ENCODE measurements around the gene RIOX2. TPM values are rescaled to one million over a fixed set of nuclear protein-coding genes. Genes with fewer than 3 reads are reported as not detected.
A peak's percentile ranks its signal among the peaks of the same experiment; 100 is the strongest.

RIOX2 gene
- total RNA-seq, 1 donor from 2014 or later, result 27.4 TPM

DNA sequence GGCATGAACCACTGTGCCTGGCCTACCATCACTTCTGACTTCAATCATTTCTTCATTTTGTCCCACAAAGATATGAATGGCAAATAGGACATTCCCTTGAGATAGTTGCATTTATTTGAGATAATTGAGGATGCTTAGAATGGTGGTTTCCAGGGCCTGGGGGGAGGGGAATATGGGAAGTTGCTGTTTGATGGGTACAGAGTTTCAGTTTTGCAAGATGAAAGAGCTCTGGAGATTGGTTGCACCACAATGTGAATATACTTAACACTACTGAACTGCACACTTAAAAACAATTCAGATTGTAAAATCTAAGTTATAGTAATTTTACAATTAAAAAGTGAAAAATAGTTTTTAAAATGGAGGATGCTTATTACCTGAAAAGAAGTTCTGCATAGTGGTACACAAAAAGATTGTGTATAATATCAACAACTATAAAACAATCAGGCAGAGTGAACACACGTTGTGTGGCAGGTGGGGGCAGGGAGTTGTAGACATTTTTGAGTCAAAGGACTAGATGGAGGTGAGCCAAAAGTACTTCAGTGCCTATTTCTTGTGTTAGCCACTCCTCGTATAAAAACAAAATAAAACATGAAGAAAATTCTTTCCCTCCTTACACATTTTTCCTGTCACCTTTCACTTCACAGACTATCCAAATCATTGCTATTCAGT is 18.5 kb upstream of the RIOX2 start:
- DNase-seq (ENCODE audit: low read depth, low spot score), result no peak

DNA sequence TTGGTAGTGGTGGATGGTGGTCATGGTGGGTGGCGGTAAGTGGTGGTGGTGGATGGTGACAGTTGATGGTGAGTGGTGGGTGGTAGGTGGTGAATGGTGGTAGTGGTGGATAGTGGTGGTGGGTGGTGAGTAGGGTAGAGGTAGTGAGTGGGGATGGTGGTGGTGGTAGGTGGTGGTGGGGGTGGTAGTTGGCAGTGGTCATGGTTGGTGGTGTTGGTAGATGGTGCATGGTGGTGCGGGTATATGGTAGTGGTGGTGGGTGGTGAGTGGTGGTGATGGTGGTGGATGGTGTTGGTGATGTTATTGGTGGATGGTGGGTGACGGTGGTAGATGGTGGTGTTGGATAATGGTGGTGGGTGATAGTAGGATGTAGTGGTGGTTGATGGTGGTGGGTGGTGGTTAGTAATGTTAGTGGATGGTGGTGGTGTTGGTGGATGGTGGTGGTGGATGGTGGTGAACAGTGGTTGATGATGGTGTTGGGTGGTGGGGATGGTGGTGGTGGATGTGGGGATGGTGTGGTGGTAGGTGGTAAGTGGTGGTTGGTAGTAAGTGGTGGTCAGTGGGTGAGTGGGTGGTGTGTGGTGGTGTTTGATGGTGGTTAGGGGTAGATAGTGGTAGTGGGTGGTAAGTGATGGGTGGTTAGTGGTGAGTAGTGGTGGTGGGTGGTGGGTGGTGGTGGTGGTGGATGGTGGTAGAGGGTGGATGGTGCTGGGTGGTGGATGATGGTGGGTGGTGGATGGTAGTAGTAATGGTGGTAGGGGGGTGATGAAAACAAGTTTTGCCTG is 16.7 kb upstream of the RIOX2 start:
- DNase-seq (ENCODE audit: low read depth, low spot score), result no peak

DNA sequence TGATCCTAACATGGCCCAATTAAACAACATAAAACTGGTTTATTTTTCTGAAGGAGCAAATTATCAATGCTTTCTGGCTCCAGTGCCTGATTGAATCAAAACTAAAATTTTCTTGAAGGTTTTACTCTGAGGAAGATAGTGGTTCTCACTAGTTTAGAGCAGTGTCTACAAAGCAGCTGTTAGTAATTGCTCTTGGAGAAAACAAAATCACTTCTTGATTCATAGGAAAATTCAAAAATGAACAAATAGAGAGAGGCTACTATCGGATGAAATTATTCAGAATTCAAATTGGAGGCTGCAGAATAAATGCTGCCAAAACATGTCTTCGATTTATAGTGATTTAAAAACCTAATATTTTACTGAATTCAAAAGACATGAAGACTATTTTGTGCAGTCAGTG is 15.1 kb upstream of the RIOX2 start:
- no peak for DNase-seq (ENCODE audit: low read depth, low spot score)

DNA sequence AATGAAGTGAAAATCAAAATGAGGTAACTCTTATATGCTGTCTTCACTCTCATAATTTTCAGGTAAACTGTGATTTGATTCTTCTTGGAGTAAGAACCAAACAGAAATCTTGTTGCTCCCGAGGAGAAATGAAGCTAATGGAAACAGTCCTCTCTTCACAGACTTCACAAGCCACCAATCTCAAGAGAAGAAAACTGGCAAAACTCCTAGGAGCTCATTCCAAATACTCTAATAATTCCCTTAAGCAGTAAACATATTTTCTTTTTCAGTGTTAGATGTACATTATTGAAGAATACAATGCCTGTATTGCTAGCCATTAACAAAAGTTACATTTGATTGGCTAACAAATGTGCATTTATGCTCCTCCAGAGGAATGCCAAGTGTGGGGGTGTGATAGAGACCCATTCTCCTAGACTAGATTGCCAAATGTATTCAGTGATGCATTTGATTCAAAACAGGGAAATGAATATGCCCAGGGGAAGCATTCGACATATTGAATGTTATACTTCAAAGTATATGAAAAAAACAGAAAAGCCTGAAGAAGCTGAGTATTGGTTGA is 11.8 kb upstream of the RIOX2 start:
- no peak for DNase-seq (ENCODE audit: low read depth, low spot score)

DNA sequence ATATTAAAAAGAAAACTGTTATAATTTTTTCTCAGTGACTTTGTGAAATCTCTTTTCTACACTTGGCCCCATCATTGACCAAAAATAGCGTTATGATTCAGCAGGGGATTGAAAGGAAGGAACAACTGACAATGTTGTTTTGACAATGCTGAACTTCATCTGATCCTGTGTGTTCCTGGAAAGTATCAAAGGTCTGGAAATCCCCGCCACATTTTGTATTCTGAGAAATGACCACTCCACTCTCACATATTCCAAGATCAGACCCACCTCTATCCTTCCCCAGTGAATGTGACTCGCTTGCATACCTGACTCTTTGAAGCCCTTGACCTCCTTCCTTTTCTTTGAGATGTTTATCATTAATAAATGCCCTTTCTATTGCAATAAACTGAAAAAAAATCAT is 9.7 kb upstream of the RIOX2 start:
- peak; percentile 60 for DNase-seq (ENCODE audit: low read depth, low spot score)

DNA sequence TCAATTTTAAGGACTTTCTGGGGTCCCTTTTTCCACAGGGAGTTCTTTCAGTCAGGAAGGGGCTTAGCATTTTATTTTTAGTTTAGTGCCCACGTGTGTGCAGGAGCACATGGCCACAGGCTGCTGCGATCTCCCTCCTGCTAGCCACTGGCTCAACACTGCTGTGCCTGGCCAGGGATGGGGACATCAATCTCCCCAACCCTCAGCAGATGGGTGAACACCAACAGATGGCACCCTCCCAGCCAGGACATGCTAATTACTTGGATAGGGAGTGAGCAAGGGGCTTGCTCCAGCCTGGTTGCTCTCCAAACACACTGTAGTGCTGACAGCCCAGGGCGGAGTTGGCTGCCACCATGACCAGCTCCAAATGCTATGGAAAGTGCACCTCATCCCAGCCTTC is 7.4 kb upstream of the RIOX2 start:
- DNase-seq (ENCODE audit: low read depth, low spot score), result no peak

DNA sequence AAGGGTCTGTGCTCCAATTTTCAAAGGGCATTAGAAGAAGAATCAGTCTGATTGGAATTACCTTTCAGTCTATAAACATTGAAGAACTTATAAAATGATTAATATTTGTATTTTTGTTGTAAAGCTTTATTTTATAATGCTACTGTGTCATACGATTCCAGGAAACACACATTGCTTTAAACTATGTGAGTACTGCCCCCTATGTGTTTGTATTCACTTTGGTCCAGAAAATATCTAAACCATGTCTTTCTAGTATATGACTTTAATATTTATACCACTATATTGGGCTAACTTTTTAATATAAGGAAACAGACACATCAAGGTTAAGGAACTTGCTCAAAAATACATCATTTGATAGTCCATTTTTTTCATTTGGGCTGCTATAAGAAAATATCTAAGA is 3.2 kb upstream of the RIOX2 start:
- no peak for DNase-seq (ENCODE audit: low read depth, low spot score)

DNA sequence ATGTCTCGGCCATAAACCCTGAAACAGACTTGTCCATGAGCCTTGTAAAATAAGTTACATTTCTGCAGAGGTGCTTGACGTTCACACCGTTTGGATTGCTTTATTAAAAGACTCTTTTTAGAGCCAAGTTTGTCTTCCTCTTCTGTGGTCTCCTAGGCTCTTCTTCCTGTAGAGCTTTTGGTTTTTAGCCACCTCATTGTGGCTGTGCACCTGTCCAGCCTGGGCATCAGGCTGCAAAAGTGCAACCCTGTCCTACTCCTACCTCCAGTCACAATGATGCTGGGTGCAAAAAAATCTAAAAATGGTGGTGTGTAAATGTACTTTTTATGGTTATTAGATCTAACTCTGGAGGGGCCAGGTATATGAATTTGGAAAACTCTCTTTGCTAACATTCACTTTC is 2.8 kb upstream of the RIOX2 start:
- DNase-seq (ENCODE audit: low read depth, low spot score), result no peak

DNA sequence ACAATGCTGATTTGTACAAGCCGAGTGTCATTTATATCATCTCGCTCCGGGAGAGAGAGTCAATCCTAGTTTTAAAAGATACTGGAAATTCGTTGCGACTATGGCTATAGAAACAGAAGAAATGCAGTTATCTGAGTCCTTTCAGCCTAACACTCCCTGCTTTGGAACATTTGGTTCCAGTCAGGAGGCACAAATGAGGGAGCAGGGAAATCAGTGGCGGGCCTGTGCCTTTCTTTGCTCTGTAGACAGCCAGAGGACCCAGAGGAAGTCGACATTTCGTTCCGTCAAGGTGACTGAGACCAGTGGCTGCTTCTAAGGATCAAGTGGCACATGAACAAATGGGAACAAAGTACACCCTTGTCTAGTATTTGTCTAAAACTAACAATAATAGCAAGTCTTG is 745 bp upstream of the RIOX2 start:
- no peak for DNase-seq (ENCODE audit: low read depth, low spot score)

DNA sequence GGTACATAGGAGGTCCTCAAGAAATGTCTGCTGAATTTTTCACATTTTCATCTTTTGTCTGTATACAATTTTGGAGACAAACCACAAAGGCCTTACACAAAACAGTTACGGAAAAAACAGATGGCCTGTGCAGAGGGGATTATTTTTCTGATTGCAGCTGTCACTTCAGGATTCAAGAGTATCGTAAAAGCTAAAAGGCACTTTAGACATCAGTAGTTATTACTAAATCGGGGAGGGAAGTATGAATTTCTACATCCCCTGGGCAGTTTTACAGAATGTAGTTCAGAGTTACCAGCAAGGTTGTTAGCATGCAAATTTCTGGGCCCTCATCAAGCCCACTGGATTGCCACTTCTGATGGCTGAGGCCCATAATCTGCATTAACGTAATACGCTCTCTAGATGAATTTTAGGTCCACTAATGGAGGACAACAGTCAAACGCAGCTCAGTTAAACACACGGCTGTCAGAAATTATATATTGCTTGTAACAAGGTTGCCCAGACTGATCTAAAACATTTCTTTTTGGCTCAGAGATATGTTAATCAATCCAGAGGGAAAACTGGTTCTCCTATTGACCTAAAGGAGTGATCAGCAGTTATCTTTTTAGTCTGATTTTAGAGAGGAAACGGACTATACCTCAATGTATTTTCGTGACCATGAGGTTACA is 1.1 kb downstream of the RIOX2 start:
- no peak for DNase-seq (ENCODE audit: low read depth, low spot score)

DNA sequence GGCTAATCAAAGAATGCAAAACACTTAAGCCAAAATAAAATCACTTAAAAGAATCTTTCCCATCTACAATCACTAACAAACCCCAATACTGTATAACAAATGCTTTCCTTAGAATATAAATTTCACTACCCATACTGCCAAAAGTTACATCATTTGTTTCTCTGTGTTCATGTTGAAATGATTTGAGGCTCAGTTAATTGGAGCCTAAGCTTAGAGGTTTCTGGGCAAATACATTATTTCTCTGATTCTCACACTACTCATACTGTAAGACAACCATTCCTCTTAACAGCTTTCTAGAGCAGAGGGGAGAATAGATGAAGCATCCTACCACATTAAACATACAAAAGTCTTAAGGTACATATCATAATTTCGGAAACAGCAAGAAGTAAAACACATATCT is 2.1 kb downstream of the RIOX2 start:
- no peak for DNase-seq (ENCODE audit: low read depth, low spot score)

DNA sequence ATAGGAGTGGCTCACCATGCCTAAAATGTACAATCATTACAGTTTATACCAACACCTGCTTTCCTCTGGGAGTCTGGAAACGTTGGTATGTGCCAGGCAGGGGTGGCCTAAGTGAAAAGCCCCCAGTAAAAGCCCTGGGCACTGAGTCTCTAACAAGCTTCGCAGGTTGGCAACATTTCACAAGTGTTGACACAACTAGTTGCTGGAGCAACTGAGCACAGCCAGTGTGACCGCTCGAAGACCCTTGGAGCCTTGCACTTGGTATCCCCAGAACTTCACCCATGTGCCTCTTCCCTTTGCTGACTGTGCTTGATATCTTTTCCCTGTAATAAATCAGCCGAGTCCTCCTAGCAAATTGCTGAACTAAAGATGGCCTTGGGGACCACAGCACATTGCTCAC is 2.7 kb downstream of the RIOX2 start:
- DNase-seq (ENCODE audit: low read depth, low spot score), result no peak

DNA sequence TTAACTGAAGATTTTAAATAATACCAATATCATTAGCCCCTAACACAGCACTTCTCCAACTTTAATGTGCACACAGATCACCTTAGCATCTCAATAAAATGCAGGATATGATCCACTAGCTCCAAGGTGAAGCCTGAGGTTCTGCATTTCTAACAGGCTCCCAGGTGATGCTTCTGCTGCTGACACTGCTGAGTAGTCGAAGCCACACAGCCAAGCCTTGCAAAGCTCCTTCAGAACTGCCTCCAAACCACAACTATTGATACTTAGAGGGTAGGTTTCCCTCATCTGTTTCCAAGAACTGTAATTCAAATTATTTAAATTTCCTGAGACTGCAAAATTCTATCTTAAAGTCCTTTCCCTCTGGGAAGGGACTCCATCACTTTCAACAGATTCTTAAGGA is 3.9 kb downstream of the RIOX2 start:
- DNase-seq (ENCODE audit: low read depth, low spot score), result no peak

DNA sequence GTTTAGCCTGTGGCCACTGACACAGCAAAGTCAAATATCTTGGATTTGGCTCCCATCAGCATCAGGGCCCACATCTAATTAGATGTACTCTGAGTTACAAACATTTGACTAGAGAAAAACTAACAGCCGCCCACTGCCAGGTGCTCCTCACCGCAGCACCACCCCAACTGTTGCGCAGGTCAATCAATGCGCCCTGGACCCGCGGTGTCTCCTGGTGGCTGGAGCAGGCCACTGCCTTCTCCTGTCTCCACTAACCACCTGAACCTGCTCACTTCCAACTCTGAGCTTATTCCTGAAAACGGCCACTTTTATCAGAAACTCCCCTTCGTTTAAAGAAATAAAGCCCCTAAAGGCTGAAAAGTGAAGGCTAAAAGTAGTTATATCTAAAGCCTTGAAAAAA is 4.3 kb downstream of the RIOX2 start:
- no peak for DNase-seq (ENCODE audit: low read depth, low spot score)

DNA sequence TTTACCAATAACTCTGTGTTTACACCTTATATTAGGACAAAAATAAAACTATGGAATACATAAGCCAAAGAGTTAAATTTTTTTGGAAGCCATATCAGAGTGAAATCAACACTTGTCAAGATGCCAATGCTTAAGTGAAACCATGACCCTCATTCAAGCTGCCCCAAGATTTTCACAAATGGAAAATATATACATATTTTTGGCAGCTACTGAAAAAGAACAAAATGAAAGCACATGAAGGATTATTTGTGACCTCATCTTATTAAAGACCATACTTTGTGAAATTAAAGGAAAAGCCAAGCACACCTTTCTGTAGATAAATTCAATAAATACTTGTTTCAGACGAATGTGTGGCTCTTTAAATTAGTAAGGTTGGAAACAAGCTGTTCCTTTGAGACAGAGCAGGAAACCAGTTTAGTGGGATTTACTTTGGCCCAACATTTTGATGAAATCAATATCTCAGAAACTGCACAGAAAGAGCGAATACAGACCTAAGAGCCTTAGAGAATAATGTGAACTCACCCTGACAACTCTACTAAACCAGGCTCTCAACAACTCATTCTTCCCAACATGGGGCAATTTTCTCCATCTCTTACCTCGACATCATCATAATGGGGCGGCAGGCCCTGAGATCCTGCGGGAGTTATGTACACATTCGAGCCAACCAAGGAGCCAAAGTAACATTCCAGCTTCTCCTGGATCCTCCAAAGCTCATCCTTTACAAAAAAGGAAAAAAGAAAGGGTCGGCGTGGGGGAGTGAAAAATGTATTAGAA is 11.1 kb downstream of the RIOX2 start:
- no peak for DNase-seq (ENCODE audit: low read depth, low spot score)

DNA sequence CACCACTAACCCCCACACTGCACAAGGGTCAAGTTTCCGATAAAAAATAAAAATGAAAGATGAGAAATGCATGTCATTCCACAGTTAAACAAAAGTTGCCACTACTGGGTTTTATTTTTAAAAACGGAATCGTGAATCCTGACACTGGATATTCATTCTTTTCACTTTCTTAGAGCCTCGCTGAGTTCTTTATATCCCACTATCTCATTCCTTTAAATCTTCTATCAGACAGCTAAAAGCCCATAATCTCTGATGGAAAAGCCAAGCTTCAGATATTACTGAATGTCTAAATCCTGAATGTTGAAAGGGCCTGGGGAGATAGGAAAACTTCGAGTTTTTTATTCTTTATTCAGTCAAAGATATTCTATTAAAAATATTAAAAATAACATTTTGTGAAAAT is 11.7 kb downstream of the RIOX2 start:
- no peak for DNase-seq (ENCODE audit: low read depth, low spot score)

DNA sequence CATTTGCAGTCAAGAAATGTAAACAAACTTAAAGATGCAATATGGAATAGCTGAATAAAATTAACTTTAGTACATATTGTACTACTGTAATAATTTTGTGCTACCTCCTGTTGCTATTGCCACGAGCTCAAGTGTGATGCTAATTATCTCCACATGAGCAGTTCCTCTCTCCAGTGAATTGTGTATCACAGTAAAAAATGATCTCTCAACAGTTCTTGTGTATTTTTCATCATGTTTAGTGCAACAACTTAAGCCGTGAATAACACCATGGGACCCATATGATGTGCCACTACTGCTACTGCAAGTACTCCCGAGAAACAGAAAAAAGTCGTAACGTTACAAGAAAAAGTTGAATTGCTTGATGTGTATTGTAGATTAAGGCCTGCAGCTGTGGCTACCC is 12.4 kb downstream of the RIOX2 start:
- no peak for DNase-seq (ENCODE audit: low read depth, low spot score)

DNA sequence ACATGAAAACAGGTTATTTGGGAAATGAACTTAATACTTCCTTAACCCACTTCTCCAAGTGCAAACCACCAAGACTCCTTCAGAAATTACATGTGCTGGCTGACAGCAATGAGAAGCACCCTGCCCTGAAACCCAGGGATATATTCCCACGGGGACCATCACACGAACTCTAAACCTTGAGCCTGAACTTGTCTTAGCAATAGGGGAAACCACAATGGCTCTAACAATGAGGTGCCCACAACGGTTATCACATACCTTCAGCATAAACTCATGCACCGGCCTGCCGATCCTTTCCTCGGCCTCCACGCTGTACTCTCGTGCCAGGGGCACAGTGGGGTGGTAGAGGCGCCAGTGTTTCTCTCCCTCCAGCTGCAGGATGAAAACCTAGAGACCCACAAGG is 13.4 kb downstream of the RIOX2 start:
- DNase-seq (ENCODE audit: low read depth, low spot score), result no peak

DNA sequence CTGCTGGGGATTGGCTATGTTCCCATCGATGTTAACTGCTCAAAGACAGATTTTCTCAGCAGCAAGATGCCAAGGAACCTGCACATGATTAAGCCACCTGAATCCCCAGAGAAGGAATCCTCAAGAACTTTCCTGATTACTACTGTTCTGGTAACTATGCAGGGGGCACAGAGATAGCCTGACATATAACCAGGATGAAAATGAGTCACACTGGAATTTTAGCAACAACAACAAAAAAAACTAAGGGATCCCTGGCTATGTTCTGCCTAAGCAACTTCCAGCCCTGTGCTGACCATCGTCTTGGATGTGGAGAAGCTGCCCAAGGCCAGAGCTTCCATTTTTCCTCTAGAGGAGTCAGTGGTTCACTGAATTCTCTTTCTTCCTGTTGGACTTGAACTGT is 13.8 kb downstream of the RIOX2 start:
- no peak for DNase-seq (ENCODE audit: low read depth, low spot score)

DNA sequence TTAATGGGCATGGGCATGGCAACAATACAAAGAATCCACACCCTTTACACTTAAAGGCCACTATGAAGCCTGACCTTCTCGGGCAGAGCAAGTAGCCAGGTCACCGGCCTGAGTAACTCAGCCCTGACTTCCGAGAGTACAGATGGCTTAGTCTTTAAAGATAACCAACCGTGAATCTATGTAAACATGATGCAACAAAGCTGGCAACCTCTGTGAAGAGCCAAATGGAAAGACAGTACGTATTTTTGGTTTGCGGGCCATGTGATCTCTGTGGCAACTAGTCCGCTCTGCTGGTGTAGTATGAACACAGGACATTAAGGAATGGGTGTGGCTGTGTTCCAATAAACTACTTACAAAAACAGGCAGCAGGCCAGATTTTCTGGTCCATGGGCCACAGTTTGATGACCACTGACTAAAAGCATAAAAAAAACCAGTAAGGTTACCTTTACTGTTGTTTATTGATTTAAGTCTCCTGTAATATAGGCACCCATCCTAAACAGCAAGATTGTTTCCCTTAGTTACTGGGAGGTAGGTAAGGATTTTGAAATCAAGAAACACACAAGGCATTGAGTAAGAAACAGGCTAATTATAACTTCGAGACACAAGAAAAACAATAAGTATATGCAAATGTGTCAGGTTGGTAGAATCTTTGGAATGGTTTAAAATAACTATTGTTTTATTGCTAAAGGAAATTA is 14.5 kb downstream of the RIOX2 start:
- DNase-seq (ENCODE audit: low read depth, low spot score), result no peak

DNA sequence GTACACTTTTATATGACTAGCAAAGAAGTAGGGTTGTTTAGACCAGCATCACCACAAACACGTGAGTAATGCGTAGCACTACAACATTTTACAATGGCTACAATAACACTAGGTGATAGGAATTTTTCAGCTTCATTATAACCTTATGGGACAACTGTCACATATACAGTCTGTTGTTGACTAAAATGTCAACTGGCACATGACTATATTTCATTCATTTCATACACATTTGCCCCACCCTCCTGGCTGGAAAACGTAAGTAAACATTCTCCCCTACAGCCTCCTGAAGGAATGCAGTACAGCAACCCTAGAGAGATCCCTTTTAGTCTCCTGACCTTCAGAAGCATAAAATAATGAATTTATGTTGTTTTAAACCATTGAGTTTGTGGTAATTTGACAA is 16.2 kb downstream of the RIOX2 start:
- DNase-seq (ENCODE audit: low read depth, low spot score), result no peak

All from pulmonary artery endothelial cell (primary cell).